K562 treated with DMSO at 1 percent for 24 hours (cell line): ENCODE results near the gene ZFYVE1. TPM values are rescaled to one million over a fixed set of nuclear protein-coding genes. Genes with fewer than 3 reads are reported as not detected.

ENCODE experiments used
- total RNA-seq: library from RNA; unstranded; fragments of 300-600 nt; gene quantifications from 2 replicates; pipeline ENCODE4 v1.2.3, GENCODE V29; 2022; ENCODE audit warnings: low read depth; ENCODE audit not compliant: insufficient read depth

The ZFYVE1 gene, protein sequence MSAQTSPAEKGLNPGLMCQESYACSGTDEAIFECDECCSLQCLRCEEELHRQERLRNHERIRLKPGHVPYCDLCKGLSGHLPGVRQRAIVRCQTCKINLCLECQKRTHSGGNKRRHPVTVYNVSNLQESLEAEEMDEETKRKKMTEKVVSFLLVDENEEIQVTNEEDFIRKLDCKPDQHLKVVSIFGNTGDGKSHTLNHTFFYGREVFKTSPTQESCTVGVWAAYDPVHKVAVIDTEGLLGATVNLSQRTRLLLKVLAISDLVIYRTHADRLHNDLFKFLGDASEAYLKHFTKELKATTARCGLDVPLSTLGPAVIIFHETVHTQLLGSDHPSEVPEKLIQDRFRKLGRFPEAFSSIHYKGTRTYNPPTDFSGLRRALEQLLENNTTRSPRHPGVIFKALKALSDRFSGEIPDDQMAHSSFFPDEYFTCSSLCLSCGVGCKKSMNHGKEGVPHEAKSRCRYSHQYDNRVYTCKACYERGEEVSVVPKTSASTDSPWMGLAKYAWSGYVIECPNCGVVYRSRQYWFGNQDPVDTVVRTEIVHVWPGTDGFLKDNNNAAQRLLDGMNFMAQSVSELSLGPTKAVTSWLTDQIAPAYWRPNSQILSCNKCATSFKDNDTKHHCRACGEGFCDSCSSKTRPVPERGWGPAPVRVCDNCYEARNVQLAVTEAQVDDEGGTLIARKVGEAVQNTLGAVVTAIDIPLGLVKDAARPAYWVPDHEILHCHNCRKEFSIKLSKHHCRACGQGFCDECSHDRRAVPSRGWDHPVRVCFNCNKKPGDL
- total RNA-seq = 24.8 and 25.3 TPM in 2 replicates

DNA sequence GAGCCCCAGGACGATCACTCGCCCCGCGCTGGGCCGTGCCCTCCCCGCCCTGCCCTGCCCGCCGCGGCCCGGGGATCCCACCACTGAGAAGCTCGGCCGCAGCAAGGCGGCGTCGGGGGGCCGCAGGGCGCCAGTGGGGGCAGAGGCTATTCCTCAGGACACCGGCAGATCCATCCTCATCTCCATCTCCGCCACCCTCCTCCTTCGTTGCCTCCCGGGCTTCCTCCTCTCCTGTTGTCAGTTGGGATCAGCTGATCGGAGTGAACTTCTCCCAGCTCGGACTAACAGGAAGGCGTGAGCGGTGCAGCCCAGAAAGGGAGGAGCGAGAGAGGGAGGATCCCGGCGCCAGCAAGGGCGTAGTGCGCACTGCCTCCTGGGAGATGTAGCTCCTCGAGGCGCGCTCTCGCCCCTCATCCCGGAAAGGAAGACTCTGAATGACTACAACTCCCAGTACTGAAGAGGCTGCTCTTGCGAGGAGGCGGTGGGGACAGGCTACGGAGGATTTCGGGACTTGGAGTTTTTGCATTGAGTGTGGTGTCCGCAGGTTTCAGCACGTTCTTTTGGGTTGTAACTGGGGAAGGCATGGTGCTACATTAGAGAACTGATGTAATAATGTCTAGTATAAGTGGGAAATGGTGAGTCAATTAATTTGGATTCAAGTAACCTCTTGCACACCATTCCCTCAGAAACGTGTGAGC, at the start of gene ZFYVE1:
Gene ZFYVE1 (minus strand): TSS at position 262 of the 698 bp plus-strand sequence. CDS start 2,598 bp downstream, outside the sequence.

GRCh38 chr14:73058224-73058921, 31.5 kb upstream of the ZFYVE1 start, which contains the start of gene RBM25:
RBM25 (plus strand) TSS chr14:73058534; CDS start chr14:73071642, 13,108 bp downstream.

GRCh38 chr14:72926292-72927028, 100.4 kb downstream of the ZFYVE1 start, which contains the start of gene DCAF4:
DCAF4 (plus strand) TSS chr14:72926464; CDS start chr14:72937979, 11,515 bp downstream.

Other genes starting within 250 kb of the ZFYVE1 start
- 1.1 and 1.4 TPM in 2 replicates for gene DPF3, start 133.0 kb downstream of the ZFYVE1 start, total RNA-seq
- 10.2 and 11.1 TPM in 2 replicates for gene DCAF4, start 100.6 kb downstream of the ZFYVE1 start, total RNA-seq
- 28.2 and 28.5 TPM in 2 replicates for gene RBM25, start 31.4 kb upstream of the ZFYVE1 start, total RNA-seq
- gene PSEN1, start 109.4 kb upstream of the ZFYVE1 start, total RNA-seq = 20.4 and 22.4 TPM in 2 replicates
- 2.5 and 2.7 TPM in 2 replicates for gene PAPLN, start 210.4 kb upstream of the ZFYVE1 start, total RNA-seq